SJSA1 (cell line): ENCODE measurements around the gene MUL1. TPM values are rescaled to one million over a fixed set of nuclear protein-coding genes. Genes with fewer than 3 reads are reported as not detected.
"Not testable (repeated sequence)": the region's sequence is repeated elsewhere in the genome, so short reads cannot be mapped to it uniquely, and the experiment has no call there.

Experiments used
- DNase-seq, 2 experiments: peaks; one replicate each; pipeline ENCODE4 v3.0.0-alpha.2; 2015 to 2020; ENCODE audit warnings: low spot score in 2 of 2, low read depth in 1 of 2
- H3K27ac ChIP-seq: fragments of 250-450 bp; sonication (Bioruptor Pico); 2 replicates; pipeline ENCODE4 v1.5.1; 2020; ENCODE audit warnings: mild to moderate bottlenecking, moderate library complexity
- H3K27me3 ChIP-seq: fragments of 250-450 bp; sonication (Bioruptor Pico); replicated peaks from 2 replicates; pipeline ENCODE4 v1.5.1; 2020; ENCODE audit warnings: mild to moderate bottlenecking, moderate library complexity
- H3K36me3 ChIP-seq: fragments of 250-450 bp; sonication (Bioruptor Pico); 2 replicates; pipeline ENCODE4 v1.5.1; 2020; ENCODE audit warnings: mild to moderate bottlenecking
- H3K4me1 ChIP-seq: fragments of 250-450 bp; sonication (Bioruptor Pico); replicated peaks from 2 replicates; pipeline ENCODE4 v1.6.1; 2021; ENCODE audit warnings: mild to moderate bottlenecking
- H3K4me3 ChIP-seq: fragments of 250-450 bp; sonication (Bioruptor Pico); 2 replicates; pipeline ENCODE4 v1.5.1; 2020; ENCODE audit warnings: mild to moderate bottlenecking
- H3K9me3 ChIP-seq: fragments of 250-450 bp; sonication (Bioruptor Pico); replicated peaks from 2 replicates; pipeline ENCODE4 v1.5.1; 2020; ENCODE audit warnings: mild to moderate bottlenecking
- total RNA-seq: library from RNA; depleted of rRNA; stranded (reverse); fragments of >200 nt; shearing (Covaris generic); gene quantifications from 2 replicates; pipeline ENCODE4 v1.2.3, GENCODE V29; 2014

Gene MUL1
- total RNA-seq, 1 experiment from 2014 or later = 42.2 TPM

DNA sequence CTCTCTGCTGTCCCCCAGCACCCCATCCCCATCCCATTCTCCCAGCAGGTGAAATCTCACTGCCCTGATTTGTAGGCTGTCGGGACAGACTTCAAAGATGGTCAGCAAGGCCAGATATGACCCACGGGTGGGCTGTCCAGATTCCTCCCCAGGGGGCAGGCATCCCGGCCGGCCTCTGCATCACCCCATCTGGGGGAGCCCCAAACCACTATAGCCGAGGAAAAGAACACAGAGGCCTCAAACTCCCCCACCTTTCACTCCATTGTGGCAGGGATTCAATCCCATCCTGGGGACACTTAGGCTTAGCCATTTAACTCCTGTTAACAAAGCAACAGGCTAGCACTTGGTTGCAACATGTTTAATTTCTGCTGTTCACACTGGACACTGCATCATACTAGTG lies 8.8 kb downstream of the MUL1 start:
- no peak overlapping the region for H3K27ac ChIP-seq
- H3K4me1 ChIP-seq = peaks cover 28% of the 10 kb centered on the region
- no peaks in the 10 kb centered on the region for H3K27me3 ChIP-seq
- peaks cover 70% of the 10 kb centered on the region for H3K36me3 ChIP-seq
- no peak for DNase-seq
- no peak overlapping the region for H3K4me3 ChIP-seq
- no peaks in the 10 kb centered on the region for H3K9me3 ChIP-seq

DNA sequence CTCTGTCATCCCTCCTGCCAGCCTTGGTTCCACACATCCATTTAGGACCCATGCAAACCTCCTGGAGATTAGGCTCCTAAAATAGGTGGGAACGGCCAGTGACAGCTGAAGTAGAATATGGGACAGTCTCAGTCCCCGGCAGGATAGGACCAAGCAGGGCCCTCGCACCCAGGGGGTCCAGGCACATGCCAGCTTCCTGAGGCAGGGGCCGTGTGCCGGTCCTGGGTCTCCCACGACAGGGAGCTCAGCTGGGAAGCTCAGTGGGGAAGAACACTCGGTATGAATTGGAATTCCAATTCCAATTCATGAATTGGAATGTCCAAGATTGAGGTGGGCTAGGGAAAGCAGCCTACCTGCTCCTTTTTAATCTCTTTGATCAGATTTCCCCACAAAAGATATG lies 9.8 kb downstream of the MUL1 start:
- no peaks in the 10 kb centered on the region for H3K9me3 ChIP-seq
- no peak overlapping the region for H3K27ac ChIP-seq
- no peak for DNase-seq
- no peaks in the 10 kb centered on the region for H3K27me3 ChIP-seq
- peaks cover 32% of the 10 kb centered on the region for H3K4me1 ChIP-seq
- H3K36me3 ChIP-seq = peaks cover 60% of the 10 kb centered on the region
- H3K4me3 ChIP-seq = no peak overlapping the region

DNA sequence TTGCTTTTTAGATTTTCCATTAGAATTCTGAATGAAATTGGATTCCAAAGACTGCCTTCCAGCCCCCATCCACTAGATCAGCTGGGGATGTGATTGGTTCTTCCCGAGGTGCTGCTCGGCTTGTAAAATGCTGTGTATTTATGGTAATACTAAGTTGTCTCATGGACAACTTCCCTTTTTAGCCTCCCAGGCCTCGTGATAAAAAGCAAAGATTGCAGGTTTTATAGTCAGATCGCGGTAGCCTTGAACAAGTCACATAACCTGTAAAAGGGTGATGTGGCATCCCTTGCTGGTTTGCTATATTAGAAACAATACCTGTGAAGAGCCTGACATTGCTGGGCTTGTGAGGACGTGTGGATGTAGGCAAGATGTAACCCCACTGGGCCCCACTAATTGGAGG lies 10.4 kb downstream of the MUL1 start:
- H3K4me1 ChIP-seq = peaks cover 32% of the 10 kb centered on the region
- H3K4me3 ChIP-seq = no peak overlapping the region
- peaks cover 54% of the 10 kb centered on the region for H3K36me3 ChIP-seq
- no peak for DNase-seq
- H3K27ac ChIP-seq = no peak overlapping the region
- H3K27me3 ChIP-seq = no peaks in the 10 kb centered on the region
- no peaks in the 10 kb centered on the region for H3K9me3 ChIP-seq

DNA sequence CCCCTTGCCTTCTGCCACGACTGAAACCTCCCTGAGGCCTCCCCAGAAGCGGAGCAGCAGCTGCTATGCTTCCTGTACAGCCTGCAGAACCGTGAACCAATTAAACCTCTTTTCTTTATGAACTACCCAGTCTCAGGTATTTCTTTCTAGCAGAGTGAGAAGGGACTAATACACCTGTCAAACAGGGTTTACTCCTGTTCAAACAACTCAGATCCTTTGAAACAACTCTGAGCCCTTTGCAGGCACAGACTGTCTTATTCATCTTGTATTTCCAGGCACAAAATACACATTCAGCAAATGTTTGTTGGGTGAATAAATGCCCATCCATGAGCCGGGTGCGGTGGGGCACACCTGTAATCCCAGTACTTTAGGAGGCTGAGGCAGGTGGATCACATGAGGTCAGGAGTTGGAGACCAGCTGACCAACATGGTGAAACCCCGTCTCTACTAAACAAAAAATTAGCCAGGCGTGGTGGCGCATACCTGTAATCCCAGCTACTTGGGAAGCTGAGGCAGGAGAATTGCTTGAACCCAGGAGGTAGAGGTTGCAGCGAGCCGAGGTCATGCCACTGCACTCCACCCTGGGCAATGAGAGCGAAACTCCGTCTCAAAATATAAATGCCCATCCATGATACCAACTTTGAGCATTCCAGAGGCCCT lies 11.1 kb downstream of the MUL1 start:
- not testable (repeated sequence) for DNase-seq, H3K9me3 ChIP-seq, H3K4me3 ChIP-seq, H3K27me3 ChIP-seq
- peaks cover 32% of the 10 kb centered on the region for H3K4me1 ChIP-seq
- 0 out of 2 replicates have a peak overlapping the region, but pooled peaks have one; percentile 3 for H3K27ac ChIP-seq
- H3K36me3 ChIP-seq = peaks cover 47% of the 10 kb centered on the region

DNA sequence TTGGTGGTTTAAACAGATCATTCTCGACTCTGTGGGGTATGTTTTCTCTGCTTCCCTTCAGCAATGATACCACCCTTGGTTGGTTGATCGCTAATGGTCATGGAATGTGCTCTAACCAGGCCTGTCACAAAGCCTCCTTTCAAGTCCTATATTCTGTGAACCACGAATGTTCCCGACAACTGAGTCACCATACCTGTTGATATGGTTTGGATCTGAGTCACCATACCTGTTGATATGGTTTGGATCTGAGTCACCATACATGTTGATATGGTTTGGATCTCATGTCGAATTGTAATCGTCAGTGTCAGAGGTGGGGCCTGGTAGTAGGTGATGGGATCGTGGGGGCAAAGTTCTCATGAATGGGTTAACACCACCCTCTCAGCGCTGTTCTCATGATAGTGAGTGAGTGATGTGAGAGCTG lies 11.7 kb downstream of the MUL1 start:
- H3K36me3 ChIP-seq = peaks cover 41% of the 10 kb centered on the region
- peak overlapping the region; percentile 55 for H3K27ac ChIP-seq
- H3K9me3 ChIP-seq = no peaks in the 10 kb centered on the region
- no peaks in the 10 kb centered on the region for H3K27me3 ChIP-seq
- peaks cover 32% of the 10 kb centered on the region for H3K4me1 ChIP-seq
- no peak overlapping the region for H3K4me3 ChIP-seq
- peak; percentile 69 to 72 for DNase-seq

DNA sequence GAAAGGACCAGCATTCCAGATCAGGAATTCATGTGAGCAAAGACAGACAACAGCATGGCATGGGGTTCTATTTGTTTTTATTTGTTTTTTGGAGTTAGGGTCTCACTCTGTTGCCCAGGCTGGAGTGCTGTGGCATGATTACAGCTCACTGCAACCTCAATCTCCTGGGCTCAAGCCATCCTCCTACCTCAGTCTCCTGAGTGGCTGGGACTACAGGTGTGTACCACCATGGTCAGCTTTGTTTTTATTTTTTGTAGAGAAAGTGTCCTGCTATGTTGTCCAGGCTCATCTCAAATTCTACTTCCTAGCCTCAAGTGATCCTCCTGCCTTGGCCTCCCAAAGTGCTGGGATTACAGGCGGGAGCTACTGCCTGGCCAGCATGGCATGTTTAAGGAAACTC lies 12.3 kb downstream of the MUL1 start:
- Histone ChIP-seq H3K27me3 (no peaks in the 10 kb centered on the region), H3K4me3 (no peak overlapping the region), H3K4me1 (peaks cover 32% of the 10 kb centered on the region), H3K9me3 (no peaks in the 10 kb centered on the region), H3K27ac (peak overlapping the region; percentile 55), H3K36me3 (peaks cover 35% of the 10 kb centered on the region)
- no peak for DNase-seq

DNA sequence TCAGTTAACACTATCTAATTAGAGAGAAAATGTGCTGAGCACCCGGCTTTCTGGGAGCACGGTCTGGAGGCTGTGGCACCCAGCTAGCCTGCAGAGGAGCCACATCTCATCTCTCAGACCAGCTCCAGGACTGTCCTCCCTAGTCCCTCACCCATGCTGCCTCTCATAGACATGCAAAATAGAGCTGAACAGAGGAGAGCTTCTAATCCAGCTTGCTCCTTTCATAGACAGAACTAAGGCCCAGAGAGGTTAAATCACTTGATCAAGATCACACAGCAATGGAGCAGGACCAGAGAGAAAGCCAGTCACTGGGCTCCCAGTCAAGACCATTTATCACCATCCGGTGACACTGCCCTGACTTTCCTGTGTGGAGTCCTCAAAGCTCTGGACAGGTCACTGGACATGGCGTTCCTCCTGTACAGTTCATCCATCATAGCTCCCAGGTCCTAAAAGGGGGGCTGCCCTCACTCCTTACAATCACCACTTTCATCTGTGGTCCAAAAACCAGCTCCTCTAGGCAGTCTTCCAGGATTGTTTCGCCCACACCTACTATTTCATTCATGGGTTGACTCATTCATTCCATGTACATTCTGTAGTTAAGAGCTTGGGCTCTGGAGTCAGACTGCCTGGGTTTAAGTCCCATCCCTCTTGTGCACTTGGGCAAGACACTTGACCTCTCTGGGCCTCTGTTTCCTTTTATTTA lies 13.2 kb downstream of the MUL1 start:
- H3K27me3 ChIP-seq = no peaks in the 10 kb centered on the region
- H3K9me3 ChIP-seq = no peaks in the 10 kb centered on the region
- H3K27ac ChIP-seq = peak overlapping the region; percentile 45
- peaks cover 26% of the 10 kb centered on the region for H3K36me3 ChIP-seq
- no peak overlapping the region for H3K4me3 ChIP-seq
- peak; percentile 74 to 77 for DNase-seq
- peaks cover 32% of the 10 kb centered on the region for H3K4me1 ChIP-seq

DNA sequence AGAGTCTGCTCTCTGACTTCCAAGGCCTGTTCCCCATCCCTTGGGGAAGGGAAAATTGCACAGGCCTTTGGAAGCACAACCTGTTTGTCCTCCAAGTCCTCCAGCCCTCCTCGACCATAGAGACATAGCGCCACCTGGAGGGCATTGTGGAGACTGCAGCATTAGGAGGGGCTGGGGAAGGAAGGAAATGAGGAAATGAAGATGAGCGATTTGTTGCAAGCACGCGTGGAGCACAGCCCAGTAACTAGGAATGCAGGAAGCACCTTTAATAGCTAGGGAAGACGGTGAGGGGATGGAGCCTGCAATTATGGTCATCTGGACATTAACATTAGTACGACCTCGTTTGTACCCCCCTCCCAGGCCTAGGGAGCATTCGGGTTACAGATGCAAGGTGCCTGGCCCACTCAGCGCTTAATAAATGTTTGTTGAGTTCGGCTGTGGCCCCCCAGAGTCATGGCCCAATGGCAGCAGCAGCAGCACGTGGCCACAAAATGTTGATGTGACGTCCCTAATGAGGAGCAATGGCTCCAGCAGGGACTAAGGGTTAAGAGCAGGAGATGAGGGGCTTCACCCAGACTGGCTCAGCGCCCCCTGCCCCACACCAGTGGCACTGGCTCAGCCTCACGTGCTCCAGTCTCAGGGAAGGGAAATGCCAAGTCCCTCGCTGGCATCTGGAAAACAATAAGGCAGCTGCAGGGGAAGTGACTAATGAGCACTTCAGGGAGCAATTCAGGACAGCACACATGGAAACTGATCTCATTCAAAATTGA lies 13.9 kb downstream of the MUL1 start:
- H3K4me3 ChIP-seq = no peak overlapping the region
- no peaks in the 10 kb centered on the region for H3K27me3 ChIP-seq
- H3K4me1 ChIP-seq = peaks cover 32% of the 10 kb centered on the region
- H3K36me3 ChIP-seq = peaks cover 19% of the 10 kb centered on the region
- H3K9me3 ChIP-seq = no peaks in the 10 kb centered on the region
- peak; percentile 85 to 93 for DNase-seq
- peak overlapping the region; percentile 45 for H3K27ac ChIP-seq

DNA sequence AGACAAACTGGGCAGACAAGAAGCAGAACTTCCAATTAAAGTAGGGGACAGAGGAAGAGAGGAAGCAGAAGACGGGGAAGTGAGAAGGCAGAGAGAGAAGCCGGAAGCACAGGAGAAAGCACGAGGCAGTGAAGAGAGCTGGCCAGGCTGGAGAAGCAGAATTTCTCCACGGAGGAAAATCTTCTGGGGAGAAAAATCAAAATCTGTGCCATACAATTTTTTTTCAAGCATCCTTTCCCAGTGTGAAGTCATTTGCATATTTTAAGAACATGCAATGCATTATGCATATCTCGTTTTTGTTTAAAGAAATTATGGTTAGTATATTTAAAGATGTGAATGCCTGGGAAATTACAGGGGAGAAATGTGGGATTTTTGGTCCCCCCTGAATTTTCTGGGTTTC lies 14.6 kb downstream of the MUL1 start:
- Histone ChIP-seq H3K4me3 (no peak overlapping the region), H3K9me3 (no peaks in the 10 kb centered on the region), H3K27me3 (no peaks in the 10 kb centered on the region), H3K36me3 (peaks cover 13% of the 10 kb centered on the region), H3K27ac (no peak overlapping the region), H3K4me1 (peaks cover 32% of the 10 kb centered on the region)
- DNase-seq = no peak

DNA sequence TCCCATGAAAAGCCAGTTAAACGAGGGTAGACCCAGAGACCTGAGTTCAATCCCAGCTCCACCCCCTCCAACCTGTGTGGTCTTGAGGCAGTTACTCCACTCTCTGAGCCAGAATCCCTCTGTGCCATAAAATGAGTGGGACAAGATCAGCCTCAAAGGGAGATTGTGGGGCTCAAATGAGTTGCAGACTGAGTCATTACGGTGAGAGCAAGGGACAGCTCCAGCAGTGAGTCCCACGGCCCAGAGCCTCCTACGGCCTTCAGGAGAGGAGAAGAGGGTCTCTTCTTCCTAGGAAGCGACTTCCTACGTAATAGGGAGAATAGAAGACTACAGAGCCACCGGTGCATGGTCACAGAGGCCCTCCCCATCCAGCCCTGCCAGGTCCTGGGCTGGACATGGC lies 15.2 kb downstream of the MUL1 start:
- Histone ChIP-seq H3K9me3 (no peaks in the 10 kb centered on the region), H3K4me1 (peaks cover 32% of the 10 kb centered on the region), H3K36me3 (peaks cover 9% of the 10 kb centered on the region; the same call in 1 of the 2 replicates), H3K27me3 (no peaks in the 10 kb centered on the region), H3K27ac (no peak overlapping the region), H3K4me3 (no peak overlapping the region)
- DNase-seq = no peak

DNA sequence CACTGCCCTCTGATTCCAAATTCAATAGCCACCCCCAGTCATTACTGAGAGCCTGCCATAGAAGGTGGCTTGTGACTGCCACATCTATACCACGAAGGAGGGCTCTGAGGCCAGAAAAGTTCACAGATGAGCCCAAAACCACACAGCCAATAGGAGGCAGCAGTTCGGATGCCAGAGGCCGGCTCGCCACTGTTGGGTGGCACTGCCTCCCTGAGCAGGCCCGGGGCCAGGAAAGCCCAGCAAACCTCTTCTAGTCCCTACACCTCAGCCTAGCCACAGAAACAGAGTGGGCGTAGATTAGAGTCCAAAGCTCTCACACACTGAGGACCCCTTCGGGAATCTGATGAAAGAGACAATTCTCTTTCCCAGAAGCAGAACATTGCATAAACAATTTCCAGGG lies 16.1 kb downstream of the MUL1 start:
- Histone ChIP-seq H3K36me3 (no peaks in the 10 kb centered on the region), H3K9me3 (no peaks in the 10 kb centered on the region), H3K27ac (no peak overlapping the region), H3K4me3 (no peak overlapping the region), H3K27me3 (no peaks in the 10 kb centered on the region; the same call in 1 of the 2 replicates), H3K4me1 (peaks cover 35% of the 10 kb centered on the region)
- no peak for DNase-seq

DNA sequence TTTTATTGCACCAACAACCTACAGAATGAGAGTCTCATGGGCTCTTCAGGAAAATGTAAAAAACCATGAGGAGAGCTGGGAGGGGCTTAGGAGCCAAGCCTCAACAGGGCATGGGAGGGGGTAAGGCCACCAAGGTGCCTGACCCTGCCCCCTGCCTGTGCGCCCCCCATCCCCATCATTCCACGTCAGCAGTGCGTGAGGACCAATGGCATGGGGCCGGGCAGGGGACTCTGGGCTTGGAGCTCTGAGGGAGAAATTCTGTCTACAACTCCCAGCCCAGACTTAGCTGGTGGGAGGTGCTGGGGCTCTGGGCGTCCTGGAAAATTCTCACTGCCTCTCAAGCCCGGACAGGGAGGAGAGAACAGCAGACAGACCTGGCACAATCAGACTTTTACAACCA lies 16.8 kb downstream of the MUL1 start:
- Histone ChIP-seq H3K9me3 (no peaks in the 10 kb centered on the region), H3K4me3 (no peak overlapping the region), H3K27me3 (no peaks in the 10 kb centered on the region; the same call in 1 of the 2 replicates), H3K27ac (no peak overlapping the region), H3K4me1 (peaks cover 35% of the 10 kb centered on the region), H3K36me3 (no peaks in the 10 kb centered on the region)
- DNase-seq = no peak

DNA sequence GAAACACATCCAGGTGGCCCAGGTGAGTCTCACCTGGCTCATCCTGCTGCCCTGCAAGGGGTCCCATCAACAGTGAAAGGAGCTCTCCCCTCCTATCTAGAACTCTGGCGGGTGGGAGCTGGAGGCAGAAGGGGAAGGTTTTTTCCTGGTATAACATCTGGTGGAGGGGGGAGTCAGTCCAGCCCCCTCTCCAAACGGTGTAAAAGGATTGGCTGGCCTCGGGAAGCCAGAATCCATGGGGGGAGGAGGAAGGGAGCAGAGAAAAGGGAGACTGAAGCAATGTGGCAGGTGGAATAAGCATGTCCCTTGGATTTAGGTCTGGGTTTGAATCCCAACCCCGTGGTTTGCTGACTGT lies 20.7 kb downstream of the MUL1 start:
- no peaks in the 10 kb centered on the region for H3K9me3 ChIP-seq
- no peak for DNase-seq
- H3K27me3 ChIP-seq = no peaks in the 10 kb centered on the region; the same call in 1 of the 2 replicates
- H3K27ac ChIP-seq = no peak overlapping the region
- peaks cover 25% of the 10 kb centered on the region for H3K4me1 ChIP-seq
- peaks cover 17% of the 10 kb centered on the region for H3K36me3 ChIP-seq
- H3K4me3 ChIP-seq = no peak overlapping the region
